Endothelial cell of umbilical vein (primary cell): Measurements from ENCODE around the gene ACAA2. TPM values are rescaled to one million over a fixed set of nuclear protein-coding genes. Genes with fewer than 3 reads are reported as not detected.

Source experiments
- BruUV-seq: library from RNA; stranded (reverse); fragments of 400-500 nt; replicated peaks from 2 replicates; lab custom pipeline; 2021; lab: Mats Ljungman, UMichigan
- CTCF ChIA-PET: fragments of 300-600, 350-600 bp; sonication (Branson Sonifier 250); formaldehyde crosslinking; loops from one replicate; lab custom pipeline; 2021; ENCODE audit warnings: antibody characterized with exemption, inconsistent platforms; lab: Charles Lee
- POLR2A ChIA-PET: fragments of 300-600, 350-600 bp; sonication (Branson Sonifier 250); formaldehyde crosslinking; loops from one replicate; lab custom pipeline; 2021; ENCODE audit warnings: antibody characterized with exemption, inconsistent platforms; lab: Charles Lee
- DNase-seq: peaks from one replicate; pipeline ENCODE4 v3.0.0-alpha.2; 2011; ENCODE audit warnings: low read depth, low spot score
- FAIRE-seq: peaks from 2 replicates; lab custom pipeline; 2011; peaks lifted over from hg19 to GRCh38; lab: Jason Lieb, UNC
- H2AFZ ChIP-seq: 2 replicates; pipeline ENCODE4 v1.6.0; 2012; ENCODE audit warnings: low read depth, low read length, control low read depth, inconsistent platforms
- H3K27ac ChIP-seq: 2 replicates; pipeline ENCODE4 v1.5.1; 2011; ENCODE audit warnings: low read depth, mild to moderate bottlenecking, control low read depth, low read length, moderate library complexity; ENCODE audit not compliant: insufficient read depth
- H3K27me3 ChIP-seq, 2 experiments: 2 replicates each; pipeline versions ENCODE4 v1.6.0 to v1.6.1; 2011; ENCODE audit warnings: low read length in 2 of 2, mixed read lengths in 1 of 2; ENCODE audit not compliant: control insufficient read depth in 2 of 2, insufficient read depth in 2 of 2
- H3K36me3 ChIP-seq, 2 experiments: 2 replicates in 1 of 2; 3 replicates in 1 of 2; pipeline ENCODE4 v1.5.1; 2011; ENCODE audit warnings: low read length in 2 of 2, mild to moderate bottlenecking in 1 of 2, moderate library complexity in 1 of 2; ENCODE audit not compliant: control insufficient read depth in 2 of 2, insufficient read depth in 2 of 2; ENCODE audit errors: extremely low read depth in 1 of 2
- H3K4me1 ChIP-seq: 3 replicates; pipeline ENCODE4 v1.5.1; 2011; ENCODE audit warnings: mild to moderate bottlenecking, low read length; ENCODE audit not compliant: control insufficient read depth, insufficient read depth; ENCODE audit errors: extremely low read depth
- H3K4me2 ChIP-seq: 2 replicates; pipeline ENCODE4 v1.6.1; 2011; ENCODE audit warnings: low read length, control low read depth, mixed read lengths; ENCODE audit not compliant: insufficient read depth
- H3K4me3 ChIP-seq, 3 experiments: fragments of 200-600 bp in 1 of 3; sonication (generic), shearing (Covaris generic) in 1 of 3; replicated peaks in 1 of 3; 2 replicates each; pipeline ENCODE4 v1.5.1; 2011 to 2016; ENCODE audit warnings: control low read depth in 3 of 3, low read length in 3 of 3, mild to moderate bottlenecking in 2 of 3, inconsistent platforms in 1 of 3, low read depth in 1 of 3, moderate library complexity in 1 of 3; ENCODE audit not compliant: insufficient read depth in 1 of 3
- H3K79me2 ChIP-seq: 2 replicates; pipeline ENCODE4 v1.6.0; 2012; ENCODE audit warnings: low read length, inconsistent platforms; ENCODE audit not compliant: control insufficient read depth, insufficient read depth
- H3K9ac ChIP-seq: replicated peaks from 2 replicates; pipeline ENCODE3; 2011; ENCODE audit warnings: low read length, control low read depth; ENCODE audit not compliant: insufficient read depth; ENCODE audit errors: extremely low read depth
- H3K9me1 ChIP-seq: replicated peaks from 3 replicates; pipeline ENCODE4 v1.6.0; 2011; ENCODE audit warnings: mild to moderate bottlenecking, low read length; ENCODE audit not compliant: control insufficient read depth, insufficient read depth; ENCODE audit errors: extremely low read depth
- H3K9me3 ChIP-seq: replicated peaks from 2 replicates; pipeline ENCODE4 v1.5.1; 2012; ENCODE audit warnings: low read length, inconsistent platforms; ENCODE audit not compliant: control insufficient read depth, insufficient read depth
- H4K20me1 ChIP-seq: replicated peaks from 2 replicates; pipeline ENCODE3; 2011; ENCODE audit warnings: mild to moderate bottlenecking, low read length; ENCODE audit not compliant: control insufficient read depth, insufficient read depth; ENCODE audit errors: extremely low read depth
- CTCF ChIP-seq, 2 donors: IDR thresholded peaks; 1 replicate in 1 of 2; 2 replicates in 1 of 2; pipeline ENCODE4 v1.5.1; 2011; ENCODE audit warnings: low read length in 2 of 2, mild to moderate bottlenecking in 2 of 2, moderate library complexity in 2 of 2, control low read depth in 1 of 2, inconsistent platforms in 1 of 2, low read depth in 1 of 2; ENCODE audit not compliant: insufficient read depth in 1 of 2; ENCODE audit errors: extremely low read depth in 1 of 2
- EZH2 ChIP-seq: IDR thresholded peaks from 2 replicates; pipeline ENCODE4 v1.6.1; 2012; ENCODE audit warnings: borderline replicate concordance, low read depth, mild to moderate bottlenecking, moderate library complexity, low read length, inconsistent platforms; ENCODE audit not compliant: severe bottlenecking
- GATA2 ChIP-seq: IDR thresholded peaks from 2 replicates; pipeline ENCODE4 v1.7.0; 2011; ENCODE audit warnings: low read depth, mild to moderate bottlenecking, moderate library complexity, mixed read lengths, low read length; ENCODE audit not compliant: insufficient read length, insufficient read depth
- MAX ChIP-seq: IDR thresholded peaks from 2 replicates; pipeline ENCODE4 v1.6.1; 2011; ENCODE audit not compliant: insufficient read depth, insufficient read length
- MYC ChIP-seq: IDR thresholded peaks from one replicate; pipeline ENCODE4 v1.6.1; 2011; ENCODE audit warnings: mild to moderate bottlenecking, low read depth, low read length
- POLR2A ChIP-seq: IDR thresholded peaks from 2 replicates; pipeline ENCODE4 v1.6.1; 2012; ENCODE audit warnings: low read depth, mild to moderate bottlenecking, control low read depth, low read length
- dilution Hi-C: fragments of 300-500 bp; cut with MboI; formaldehyde crosslinking; loops from one replicate; pipeline ENCODE4 v1.15.0; 2019; ENCODE audit warnings: low sequenced_read_pairs; ENCODE audit not compliant: extremely low pct_ligation_motif_present
- intact Hi-C: fragments of 100-400 bp; cut with micrococcal nuclease; formaldehyde crosslinking; loops from one replicate; pipeline ENCODE4 v1.10.0; 2022
- polyA plus RNA-seq, 4 experiments: library from polyadenylated mRNA; depleted of rRNA in 3 of 4; stranded (reverse) in 3 of 4; unstranded in 1 of 4; fragments of >200 nt; gene quantifications; 2 replicates each; pipeline versions ENCODE4 v1.2.1 to v1.2.3, GENCODE V29; 2011 to 2012; ENCODE audit warnings: missing spikeins in 1 of 4
- total RNA-seq: library from RNA; stranded (reverse); gene quantifications from 2 replicates; pipeline ENCODE4 v1.2.3, GENCODE V29; 2021

ACAA2 gene
- total and polyA plus RNA-seq, 2 donors (not counting 3 experiments of a cell fraction or from before 2014, with no cell fraction given), result 18.6 to 44.9 TPM

DNA sequence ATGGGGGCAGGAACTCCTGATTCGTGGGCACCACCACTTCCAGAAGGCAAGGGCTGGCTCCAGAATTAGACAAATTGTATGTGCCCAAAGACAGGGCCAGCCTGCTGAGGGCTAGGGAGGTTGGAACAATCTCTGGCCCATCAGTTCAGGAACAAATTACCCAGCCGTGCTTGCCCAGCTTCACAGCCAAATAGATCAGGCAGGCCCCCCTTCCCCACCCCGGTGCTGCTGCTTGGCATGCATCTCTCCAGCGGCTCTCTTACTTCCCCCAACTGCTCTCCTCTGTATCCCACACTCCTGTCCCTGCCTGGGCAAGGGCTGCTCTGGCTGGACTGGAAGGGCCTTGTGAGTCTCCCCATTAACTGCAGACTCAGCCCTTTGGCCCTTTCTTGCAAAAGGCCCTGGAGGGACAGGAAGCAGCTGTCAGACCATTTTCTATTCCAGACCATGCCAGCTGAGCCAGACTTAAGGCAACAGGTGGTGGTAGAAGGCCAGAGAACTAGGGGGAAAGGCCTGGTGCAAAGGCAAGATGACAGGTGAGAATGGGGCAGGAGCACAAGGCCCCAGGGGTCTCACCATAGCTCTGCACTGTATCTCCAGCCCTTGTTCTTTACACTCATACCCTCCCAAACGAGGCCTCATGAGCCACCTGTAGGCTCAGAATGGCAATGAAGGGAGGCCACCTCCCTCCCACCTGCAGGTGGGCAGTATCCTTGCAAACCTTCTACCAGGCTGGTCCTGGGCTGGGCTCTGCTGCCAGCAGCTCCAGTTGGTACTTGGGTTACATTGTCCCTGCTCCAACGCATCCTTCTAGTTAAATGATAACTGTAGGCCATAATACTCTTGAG, 30.7 kb upstream of the ACAA2 start:
- dilution Hi-C loops (no loop called here), intact Hi-C loops (no loop called here)
- no peak for TF ChIP-seq POLR2A
- no peak for TF ChIP-seq CTCF (IDR thresholded peaks at IDR 0.05; ENCODE audit: extremely low read depth in 1 of 2, insufficient read depth in 1 of 2, low read depth in 1 of 2, low read length in 2 of 2)
- no peak for TF ChIP-seq MYC
- TF ChIP-seq MAX, result no peak
- TF ChIP-seq GATA2, result no peak
- TF ChIP-seq EZH2, result no peak
- Histone ChIP-seq H2AFZ (no peak overlapping the region), H3K27ac (no peak overlapping the region), H3K27me3 (no peaks in the 10 kb centered on the region), H4K20me1 (no peaks in the 10 kb centered on the region), H3K9me3 (no peaks in the 10 kb centered on the region), H3K9ac (no peak overlapping the region), H3K36me3 (no peaks in the 10 kb centered on the region), H3K79me2 (no peaks in the 10 kb centered on the region), H3K4me1 (peaks cover 2% of the 10 kb centered on the region), H3K4me2 (no peak overlapping the region), H3K4me3 (no peak overlapping the region), H3K9me1 (no peaks in the 10 kb centered on the region)
- DNase-seq (no peak), FAIRE-seq (no peak)
- ChIA-PET CTCF (interaction anchor here (1.9 to 2.4 kb wide), 2 partner anchors 15 to 333 kb away, joined by 6 to 10 read pairs; no protein-coding TSS in a partner anchor), POLR2A (no interaction called here)
- BruUV-seq, result no TSS peak
